OCI-LY1 (cell line): ENCODE measurements around the gene ELK3.

Experiments
- CTCF ChIP-seq: fragments of 200-600 bp; sonication (generic), shearing (Covaris generic); IDR thresholded peaks from 2 replicates; pipeline ENCODE4 v1.5.1; 2017; ENCODE audit warnings: mild to moderate bottlenecking, antibody characterized with exemption, low read length, moderate library complexity, mixed read lengths
- EZH2 ChIP-seq: fragments of 200-600 bp; sonication (generic), shearing (Covaris generic); IDR thresholded peaks from 2 replicates; pipeline ENCODE4 v1.8.0; 2017; ENCODE audit warnings: borderline replicate concordance, mixed run types, mild to moderate bottlenecking, antibody characterized with exemption, low read length, moderate library complexity, mixed read lengths

- TF ChIP-seq CTCF (no peak), EZH2 (no peak)
Measured at GRCh38 chr12:96185914-96186313, 8.3 kb upstream of the ELK3 start.
